Stimulated activated CD8-positive, alpha-beta memory T cell treated with anti-CD3 and anti-CD28 coated beads, Interleukin-4, amount 100 ng/mL, for 1 hour (primary cell): Measurements from ENCODE around the gene BCL2L15.
"Not testable (repeated sequence)": the region's sequence is repeated elsewhere in the genome, so short reads cannot be mapped to it uniquely, and the experiment has no call there.

ENCODE experiments used
- DNase-seq, 2 donors: peaks; one replicate each; pipeline ENCODE4 v3.0.0-alpha.2; 2020; ENCODE audit warnings: low read depth in 2 of 2, low spot score in 1 of 2

BCL2L15 gene

DNA sequence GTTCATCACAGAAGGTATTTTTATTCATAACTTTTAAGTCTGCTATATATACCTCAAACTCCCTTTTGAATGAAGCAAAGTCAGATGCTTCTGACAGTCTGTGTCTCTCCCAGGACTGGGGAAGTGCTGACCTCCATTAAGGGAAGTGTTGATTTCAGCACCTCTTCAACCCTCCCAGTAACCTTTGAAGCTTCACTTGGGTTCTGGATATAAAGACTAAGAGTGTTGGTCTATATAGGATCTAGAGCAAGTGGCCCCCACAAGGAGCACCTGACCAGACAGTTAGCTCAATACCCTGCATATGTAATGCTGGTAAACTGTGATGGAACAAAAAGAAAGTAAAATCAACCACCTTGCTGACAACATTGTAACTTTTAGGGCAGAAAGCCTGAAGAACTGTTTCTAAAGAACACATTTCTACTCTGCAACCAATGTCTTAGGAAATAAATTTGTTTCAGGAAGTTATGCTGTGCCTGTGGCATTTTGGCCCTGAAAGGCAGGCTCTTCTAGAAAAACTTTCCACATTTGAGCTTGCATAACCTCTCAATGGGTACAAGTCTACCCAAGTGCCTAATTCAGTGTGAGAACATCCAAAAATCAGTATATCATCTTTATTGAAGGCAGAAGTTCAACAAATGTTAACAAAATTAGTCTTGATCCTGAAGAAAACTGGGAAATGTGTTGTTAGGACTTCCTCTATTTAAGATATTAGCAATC, 15.0 kb downstream of the BCL2L15 start:
- no peak for DNase-seq

DNA sequence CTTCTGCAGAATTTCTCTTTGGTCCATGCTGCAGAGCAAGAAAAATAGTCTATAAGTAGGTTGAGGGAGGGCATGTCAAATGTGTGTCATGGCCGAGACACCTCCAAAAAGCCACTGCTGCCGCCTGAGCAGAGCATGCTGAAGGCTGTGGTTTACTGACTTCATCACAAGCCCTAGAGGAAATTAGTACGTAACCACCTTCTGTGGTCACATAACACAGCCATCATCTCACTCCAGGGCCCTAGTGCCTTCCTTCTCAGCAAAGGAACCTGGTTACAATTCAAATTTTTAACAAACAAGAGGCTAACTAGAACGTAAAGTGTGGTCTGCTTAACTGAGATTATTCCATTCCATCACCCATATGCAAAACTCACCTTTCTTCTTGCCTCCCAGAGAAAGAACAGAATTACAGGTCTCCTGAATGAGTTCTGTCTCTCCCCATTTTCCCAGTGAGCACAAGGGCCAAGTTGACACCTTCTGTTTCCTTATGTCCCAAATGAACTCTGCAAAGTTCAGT, 15.7 kb downstream of the BCL2L15 start, which contains the start of gene PTPN22:
PTPN22 (minus strand) TSS at position 116 of the 517 bp plus-strand sequence.
- DNase-seq: peak; percentile 47 to 69

DNA sequence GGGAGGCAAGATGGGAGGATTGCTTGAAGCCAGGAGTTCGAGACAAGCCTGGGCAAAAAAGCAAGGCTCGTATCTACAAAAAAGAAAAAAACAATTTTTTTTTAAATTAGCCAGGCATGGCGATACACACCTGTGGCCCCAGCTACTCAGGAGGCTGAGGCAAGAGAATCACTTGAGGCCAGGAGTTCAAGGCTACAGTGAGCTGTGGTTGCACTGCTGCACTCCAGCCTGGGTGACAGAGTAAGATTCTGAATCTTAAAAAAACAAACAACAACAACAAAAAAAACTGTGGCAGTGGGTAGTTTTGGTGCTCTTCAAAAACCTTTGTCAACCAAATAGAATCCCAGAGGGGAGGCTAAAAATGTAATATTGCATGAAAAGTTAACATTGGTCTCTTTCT, 16.6 kb downstream of the BCL2L15 start:
- no peak for DNase-seq

DNA sequence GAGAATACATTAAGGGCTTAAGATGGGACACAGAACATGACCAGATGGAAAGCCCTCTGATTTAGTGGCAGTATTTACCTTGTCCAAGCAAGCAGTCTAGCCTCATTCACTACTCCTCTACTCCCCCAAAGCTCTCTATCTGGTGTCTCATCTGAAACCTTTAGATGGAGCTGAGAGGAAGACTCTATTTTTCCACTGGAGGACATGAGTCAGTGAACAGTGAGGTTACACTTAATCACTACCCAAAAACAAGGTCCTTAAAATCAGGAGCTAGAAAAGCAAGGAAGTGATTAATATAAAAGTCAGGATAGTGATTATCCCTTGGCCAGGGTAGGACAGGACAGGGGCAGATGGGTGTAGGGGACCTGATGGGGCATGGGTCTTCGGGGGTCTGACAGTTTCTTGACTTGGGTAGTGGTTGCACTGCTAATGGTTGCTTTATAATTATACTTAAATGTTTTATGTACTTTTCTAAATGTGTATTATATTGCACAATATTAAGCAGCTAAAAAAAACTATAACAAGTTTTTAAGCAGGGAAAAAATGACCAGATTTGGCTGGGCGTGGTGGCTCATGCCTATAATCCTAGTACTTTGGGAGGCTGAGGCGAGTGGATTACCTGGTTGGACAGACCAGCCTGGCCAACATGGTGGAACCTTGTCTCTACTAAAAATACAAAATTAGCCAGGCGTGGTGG, 18.8 kb downstream of the BCL2L15 start:
- DNase-seq: no peak

DNA sequence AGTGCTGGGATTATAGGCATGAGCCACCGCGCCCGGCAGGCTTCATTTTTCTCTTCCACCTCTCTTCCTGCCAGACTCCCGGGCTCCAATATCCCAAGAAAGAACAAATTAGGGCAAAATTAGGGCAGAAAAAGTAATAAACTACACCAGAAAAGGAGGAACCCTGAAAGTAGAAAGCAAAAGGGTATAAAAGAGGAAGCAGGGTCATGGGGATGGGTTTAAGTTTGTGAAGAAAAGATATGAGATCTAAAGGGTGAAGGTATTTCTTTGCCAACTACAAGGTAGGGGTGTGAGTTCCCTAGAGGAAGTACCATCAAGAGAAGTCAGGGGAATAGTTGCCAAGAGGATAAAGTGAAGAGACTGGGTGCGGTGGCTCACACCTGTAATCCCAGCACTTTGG, 25.7 kb downstream of the BCL2L15 start:
- DNase-seq: no peak

DNA sequence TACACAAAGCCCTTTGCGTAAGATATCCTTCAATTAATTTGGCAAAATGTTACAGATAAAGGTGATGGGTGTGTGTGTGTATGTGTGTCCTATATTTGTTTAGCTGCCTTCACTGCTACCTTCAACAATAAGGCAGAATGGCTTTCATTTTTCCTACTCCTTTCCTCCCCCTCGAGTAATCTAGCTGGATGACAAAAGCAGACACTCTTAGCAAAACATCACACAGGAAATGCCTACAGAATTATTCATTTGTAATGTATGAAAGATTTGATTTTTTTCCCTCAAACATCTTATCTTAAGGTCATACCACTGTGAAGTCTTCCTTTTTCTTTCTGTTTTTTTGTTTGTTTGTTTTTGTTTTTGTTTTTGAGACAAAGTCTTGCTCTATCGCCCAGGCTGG, 26.5 kb downstream of the BCL2L15 start:
- DNase-seq: no peak

DNA sequence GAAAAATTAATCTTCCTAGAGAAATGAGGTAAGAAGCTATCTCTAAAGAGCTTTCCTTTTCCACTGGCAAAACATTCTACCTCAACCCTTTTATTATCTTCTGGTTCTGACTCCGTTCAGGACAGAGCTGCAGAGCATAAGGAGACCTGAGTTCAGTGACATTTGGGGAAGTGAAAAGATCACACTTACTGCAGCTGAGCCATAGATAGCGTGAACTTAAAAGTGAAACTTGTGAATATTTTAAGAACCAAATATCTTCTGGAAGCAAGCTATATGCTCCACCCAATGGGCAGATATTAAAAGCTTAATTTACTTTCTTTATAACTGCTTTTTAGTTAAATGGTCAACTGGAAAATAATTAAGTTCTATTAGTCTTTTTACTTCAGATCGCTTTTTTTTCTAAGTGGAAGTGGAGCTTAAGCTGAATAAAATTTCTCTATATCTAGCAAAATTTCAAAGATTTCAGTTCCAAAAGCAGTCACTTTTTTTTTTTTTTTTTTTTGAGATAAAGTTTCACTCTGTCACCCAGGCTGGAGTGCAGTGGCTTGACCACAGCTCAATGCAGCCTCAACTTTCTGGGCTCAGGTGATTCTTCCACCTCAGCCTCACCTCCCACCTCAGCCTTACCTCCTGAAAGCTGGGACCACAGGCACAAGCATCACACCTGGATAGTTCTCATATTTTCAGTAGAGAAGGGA, 27.8 kb downstream of the BCL2L15 start:
- DNase-seq: no peak

DNA sequence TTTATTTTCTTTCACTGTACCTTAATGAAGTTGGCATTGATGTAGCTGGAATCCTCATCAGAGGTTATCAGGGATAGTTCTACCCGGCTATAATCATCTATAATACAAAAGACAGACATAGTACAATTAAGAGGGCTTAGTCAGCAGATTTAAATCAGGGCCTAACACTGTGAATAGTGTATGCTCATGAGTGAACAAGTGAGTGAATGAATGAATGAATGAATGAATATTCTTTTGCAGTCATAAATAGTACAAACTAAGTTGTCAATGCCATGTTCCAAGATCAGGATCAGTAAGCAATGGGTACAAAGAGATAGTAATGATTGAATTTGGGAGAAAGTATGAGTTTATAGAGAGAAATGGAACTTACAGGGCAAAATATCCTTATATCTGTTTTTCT, 28.4 kb downstream of the BCL2L15 start:
- no peak for DNase-seq

DNA sequence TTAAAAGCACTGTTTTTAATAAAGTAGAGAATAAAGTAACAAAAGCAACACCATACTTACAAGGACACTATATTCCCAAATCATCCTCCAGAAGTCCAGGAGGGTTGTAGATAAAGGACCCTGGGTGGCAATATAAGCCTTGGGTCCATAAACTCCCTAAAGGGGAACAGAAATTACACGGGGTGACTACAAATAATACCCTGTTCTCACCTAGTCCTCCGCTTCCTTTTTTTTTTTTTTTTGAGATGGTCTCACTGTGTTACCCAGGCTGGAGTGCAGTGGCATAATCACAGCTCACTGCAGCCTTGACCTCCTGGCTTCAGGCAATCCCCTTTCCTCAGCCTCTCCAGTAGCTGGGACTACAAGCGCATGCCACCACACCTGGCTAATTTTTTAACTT, 29.0 kb downstream of the BCL2L15 start:
- no peak for DNase-seq

DNA sequence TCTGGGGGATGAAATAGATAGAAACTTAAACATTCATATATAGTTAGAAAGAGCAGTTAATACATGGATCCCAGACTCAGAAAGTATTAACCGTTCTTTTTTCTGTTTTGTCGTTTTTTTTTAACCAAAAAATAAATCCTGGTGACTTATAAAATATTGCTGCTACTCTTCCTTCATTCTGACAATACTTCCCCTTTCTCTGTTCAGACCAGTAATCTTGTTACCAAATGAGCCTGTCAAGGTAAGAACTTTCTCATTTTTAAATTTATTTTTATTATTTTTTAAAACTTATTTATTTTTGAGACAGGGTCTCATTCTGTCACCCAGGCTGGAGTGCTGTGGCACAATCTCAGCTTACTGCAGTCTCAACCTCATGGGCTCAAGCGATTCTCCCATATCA, 29.6 kb downstream of the BCL2L15 start:
- DNase-seq: no peak

DNA sequence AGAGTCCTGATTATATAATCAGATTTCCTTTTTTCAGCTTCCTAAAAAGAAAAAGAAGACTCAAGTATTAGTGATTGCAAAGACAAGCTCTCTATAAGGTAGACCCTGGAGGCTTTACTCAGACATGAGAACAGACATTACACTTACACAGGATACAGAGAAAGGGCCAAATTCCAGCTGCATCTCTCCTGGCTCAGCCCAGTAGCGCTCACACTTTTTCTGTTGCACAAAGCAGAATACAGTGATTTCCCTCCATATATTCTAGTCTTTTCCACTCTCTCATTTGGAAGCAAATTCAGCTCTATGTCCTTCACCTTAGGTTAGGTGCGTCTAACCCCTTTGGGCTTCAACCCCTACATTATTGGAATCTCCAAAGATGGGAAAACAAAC, 31.0 kb downstream of the BCL2L15 start:
- DNase-seq: no peak

DNA sequence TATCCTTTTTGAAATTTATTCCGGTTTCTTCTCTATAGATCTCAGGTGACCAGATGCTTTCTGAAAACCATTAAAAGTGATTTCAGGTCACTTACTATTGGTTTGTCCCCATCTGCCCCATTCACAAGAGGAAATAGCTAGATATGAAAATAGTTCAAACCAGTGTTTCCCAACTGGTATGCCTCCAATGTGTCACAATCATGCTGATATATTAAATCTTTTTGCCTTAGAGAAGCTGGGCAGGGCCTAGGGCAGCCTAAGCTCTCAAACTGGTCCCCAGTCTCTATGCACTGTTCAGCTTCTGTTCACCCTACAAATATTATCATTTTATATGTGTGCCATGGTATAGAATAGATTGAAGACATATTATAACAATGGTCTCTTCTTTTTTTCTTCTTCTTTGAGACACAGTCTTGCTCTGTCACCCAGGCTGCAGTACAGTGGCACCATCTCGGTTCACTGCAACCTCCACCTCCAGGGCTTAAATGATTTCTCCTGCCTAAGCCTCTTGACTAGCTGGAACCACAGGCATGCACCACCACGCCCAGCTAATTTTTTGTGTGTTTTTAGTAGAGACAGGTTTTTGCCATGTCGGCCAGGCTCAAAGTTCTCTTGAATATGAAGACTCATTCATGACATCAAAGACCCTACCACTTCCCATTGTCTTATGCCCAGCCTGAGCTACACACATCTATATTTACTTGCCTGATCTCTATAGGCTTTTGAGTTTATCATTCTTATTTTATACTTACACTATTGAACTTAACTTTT, 31.6 kb downstream of the BCL2L15 start:
- no peak for DNase-seq

DNA sequence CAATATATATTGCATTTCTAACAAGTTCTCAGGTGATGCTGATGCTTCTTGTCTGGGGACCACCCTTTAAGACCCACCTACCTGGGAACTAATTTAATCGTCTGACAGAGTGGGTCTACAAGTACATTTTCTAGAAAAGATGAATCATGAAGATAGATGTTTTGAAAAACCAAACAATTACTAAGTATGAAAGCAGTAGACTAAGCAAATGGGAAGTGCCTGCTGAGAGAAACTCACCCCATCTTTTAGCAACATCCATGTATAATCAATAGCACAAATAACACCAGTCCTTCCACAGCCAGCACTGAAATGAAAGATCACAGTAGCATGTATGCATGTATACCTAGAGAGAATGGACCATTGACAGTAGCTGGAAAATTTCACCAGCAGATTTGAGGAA, 33.1 kb downstream of the BCL2L15 start:
- DNase-seq: no peak

DNA sequence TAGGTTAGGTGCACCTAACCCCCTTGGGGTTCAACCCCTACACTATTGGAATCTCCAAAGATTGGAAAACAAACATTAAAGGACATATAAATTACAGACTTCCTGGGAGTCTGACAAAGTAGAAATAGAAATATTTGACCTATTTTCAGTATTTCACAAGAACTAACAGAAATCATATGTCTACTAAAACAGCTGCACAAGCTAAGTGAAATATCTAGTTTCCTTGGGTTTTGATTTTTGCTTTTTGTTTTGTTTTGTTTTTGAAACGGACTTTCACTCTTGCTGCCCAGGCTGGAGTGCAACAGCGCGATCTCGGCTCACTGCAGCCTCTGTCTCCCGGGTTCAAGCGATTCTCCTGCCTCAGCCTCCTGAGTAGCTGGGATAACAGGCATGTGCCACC, 34.7 kb downstream of the BCL2L15 start:
- not testable (repeated sequence) for DNase-seq

DNA sequence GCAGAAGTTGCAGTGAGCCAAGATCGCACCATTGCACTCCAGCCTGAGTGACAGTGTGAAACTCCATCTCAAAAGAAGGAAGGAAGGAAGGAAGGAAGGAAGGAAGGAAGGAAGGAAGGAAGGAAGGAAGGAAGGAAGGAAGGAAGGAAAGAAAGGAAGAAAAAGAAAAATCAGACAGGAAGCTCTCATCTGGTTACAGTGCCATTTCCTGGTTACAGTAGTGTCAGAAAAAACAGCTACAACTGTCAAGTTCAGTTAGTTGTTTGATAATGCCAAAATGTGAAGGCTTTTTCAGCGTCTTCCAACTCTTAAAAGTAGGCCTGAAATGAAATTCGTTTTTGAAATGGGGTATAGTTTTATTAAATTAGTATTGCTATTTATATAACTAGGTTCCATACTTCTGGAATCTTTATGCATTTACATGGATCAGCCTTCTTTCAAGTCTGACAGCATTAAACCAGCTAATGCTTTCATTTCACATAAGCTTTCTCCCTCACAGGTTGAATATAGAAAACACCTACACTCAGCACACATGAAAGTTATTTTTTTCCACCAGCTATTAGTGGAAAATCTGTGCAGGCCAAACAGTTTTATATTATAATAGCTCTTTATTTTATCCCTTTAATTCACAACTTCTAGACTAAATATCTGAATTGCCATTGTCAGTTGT, 37.1 kb downstream of the BCL2L15 start:
- no peak for DNase-seq

DNA sequence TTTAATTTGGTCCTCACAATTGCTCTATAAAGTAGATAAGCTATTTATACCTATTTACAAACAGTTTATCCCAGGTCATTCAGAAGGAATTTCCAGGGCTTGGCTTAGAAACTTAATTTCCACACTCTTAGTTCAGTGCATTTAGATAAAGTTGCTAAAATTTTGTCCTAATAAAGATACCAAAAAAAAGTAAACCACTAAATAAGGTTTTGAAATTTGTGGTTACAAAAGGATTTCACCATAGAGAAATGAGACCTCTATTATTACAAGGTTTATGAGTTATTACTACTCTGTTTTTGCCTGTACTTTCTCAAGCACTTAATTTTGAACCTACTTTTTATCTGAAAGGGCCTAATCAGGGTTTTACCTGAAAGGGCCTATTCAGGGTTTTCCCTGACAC, 38.3 kb downstream of the BCL2L15 start:
- DNase-seq: no peak

DNA sequence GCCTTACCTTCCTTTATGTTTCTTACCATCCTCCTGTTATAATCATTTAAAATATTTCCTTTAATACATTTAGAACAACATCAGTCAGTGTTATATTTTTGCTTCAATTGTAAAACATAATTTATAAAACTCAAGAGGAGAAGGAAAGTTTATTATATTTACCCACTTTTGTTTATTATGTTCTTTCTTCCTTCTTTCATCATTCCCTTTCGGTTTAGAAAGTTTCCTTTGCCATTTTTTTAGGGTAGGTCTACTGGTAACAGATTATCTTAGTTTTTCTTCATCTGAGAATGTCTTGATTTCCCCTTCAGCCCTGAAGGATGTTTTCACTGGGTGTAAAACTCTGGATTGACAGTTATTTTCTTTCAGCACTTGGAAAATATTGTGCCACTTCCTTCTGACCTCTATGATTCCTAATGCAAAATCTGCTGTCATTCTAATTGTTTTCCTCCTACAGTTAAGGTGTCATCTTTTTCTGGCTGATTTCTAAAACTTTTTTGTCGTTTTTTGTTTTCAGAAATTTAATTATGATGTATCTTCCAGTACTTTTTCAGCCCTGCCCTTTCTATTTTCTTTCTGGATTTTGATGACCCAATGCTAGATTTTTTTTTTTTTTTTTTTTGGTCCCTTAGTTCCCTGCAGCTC, 40.9 kb downstream of the BCL2L15 start:
- DNase-seq: no peak

DNA sequence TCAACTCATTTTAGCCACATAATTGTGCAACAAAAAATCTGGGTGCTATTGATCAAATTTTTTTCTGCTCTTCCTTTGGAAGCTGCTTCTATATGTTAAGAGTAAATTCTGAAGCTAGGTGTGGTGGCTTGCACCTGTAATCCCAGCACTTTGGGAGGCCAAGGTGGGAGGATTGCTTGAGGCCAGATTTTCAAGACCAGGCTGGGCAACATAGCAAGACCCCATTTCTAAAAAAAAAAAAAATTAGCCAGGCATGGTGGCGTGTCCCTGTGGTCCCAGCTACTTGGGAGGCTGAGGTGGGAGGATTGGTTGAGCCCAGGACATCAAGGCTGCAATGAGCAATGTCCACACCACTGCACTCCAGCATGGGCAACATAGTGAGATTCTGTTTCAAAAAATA, 50.8 kb downstream of the BCL2L15 start:
- no peak for DNase-seq

DNA sequence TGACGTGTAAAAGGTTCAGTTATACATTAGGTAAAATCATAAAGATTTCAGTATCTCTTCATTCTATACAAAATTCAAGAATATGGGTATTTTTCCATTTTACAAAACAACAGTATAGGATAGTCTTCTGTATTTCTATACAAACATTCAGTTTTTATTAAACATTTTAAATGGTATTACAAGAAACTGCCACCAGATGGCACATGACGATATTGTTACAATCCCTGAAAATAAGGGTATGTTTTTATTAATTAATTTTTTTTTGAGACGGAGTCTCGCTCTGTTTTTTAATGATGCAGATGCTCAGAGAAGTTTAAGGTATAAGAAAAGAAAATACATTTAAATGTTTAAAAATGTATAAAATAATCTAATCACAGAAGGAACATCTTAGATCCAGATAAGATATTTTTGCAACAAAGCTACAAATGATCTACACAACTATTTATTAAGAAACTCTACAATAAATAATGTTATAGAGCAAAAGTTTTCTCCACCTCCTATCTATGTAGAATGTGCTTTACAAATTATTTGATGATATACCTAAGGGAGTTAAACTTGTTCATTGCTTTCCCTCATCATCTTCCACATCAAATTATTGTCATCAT, 51.6 kb downstream of the BCL2L15 start:
- DNase-seq: no peak

DNA sequence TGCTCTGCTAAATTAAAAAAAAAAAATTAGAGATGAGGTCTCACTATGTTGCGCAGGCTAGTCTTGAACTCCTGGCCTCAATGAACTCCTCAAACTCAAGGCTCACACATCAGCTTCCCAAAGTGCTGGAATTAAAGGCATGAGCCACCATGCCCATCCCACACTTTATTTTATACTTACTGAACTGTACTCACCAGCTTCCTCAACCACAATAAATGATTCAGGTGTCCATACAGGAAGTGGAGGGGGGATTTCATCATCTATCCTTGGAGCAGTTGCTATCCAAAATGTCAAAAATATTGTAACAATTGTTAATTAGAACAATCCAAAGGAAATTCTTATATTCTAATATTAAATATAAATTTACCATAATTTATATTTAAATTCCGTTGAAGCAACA, 52.7 kb downstream of the BCL2L15 start:
- DNase-seq: no peak
